Diencephalon (tissue), 1 donor: ENCODE results near the gene NCK1. TPM values are rescaled to one million over a fixed set of nuclear protein-coding genes. Genes with fewer than 3 reads are reported as not detected.

Source experiments
- total RNA-seq: library from RNA; depleted of rRNA; stranded (reverse); fragments of >200 nt; gene quantifications from one replicate; pipeline ENCODE4 v1.2.3, GENCODE V29; 2014

The NCK1 gene
- 42.7 TPM for total RNA-seq

DNA sequence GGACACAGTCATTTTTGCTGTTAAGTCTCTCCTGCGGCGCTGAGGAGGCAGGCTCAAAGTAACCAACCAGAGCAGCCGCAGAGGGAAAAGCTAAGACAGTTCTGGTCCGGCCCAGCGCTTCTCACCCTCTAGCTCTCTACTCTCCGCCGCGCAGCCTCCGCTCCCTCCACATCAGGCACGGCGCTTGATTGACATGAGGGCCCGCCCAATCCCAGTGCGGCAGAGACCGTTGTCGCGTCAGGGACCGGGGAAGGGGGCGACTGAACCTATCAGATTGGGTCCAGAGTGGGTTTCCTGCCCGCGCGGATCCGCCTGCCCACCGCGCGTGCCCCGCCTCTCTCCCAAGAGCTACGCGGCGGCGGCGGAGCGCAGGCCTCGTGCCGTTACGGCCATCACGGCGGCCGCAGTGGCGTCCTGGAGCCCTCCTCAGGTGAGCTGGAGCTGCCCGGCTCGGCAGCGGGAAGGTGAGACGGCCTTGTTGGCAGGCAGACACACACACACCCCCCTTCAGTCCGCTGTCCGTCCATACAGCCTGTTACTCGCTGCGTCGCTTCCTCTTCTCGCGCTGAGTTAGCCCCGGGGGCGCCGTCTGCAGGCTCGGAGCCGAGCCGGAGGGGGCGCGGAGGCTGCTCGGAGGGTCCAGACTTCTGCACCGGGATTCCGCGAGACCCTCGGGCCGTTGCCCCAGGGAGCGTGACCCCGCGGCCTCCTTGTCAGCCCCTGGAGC lies at the start of gene NCK1:
Gene NCK1, plus strand, starts transcription at position 319 of the 727 bp plus-strand sequence. CDS start 65,794 bp downstream, outside the sequence.

DNA sequence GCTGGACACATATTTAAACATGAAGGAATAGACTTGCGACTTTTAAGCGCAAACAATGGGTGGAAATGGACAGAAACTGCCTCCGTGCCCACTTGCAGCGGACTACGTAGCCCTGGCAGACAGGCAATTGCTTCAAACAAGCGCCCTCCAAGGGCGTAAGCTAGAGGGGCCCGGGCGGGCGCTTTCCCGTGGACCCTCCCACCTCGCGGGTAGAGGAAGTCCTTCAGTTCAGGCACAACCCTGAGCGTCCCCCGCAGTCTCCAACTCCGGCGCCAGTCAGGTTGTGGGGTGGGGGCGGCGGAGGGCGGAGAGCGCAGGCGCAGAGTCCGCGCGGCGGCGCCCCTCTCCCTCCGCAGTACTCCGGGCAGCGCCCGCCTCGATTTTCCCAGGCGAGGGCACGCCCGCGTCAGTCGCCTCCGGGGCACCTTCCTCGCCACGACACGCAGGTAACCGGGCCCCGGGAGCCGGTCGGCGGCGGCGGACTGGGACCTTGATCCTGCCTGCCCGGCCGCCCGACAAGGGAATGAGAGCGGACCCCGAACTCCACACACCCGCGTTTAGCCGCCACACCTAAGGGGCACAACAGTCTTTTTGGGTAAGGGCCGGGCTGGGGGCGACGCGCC lies 43.1 kb upstream of the NCK1 start, which contains the start of gene SLC35G2:
Gene SLC35G2, plus strand, starts transcription at position 358 of the 623 bp plus-strand sequence. CDS start 35,335 bp downstream, outside the sequence.

DNA sequence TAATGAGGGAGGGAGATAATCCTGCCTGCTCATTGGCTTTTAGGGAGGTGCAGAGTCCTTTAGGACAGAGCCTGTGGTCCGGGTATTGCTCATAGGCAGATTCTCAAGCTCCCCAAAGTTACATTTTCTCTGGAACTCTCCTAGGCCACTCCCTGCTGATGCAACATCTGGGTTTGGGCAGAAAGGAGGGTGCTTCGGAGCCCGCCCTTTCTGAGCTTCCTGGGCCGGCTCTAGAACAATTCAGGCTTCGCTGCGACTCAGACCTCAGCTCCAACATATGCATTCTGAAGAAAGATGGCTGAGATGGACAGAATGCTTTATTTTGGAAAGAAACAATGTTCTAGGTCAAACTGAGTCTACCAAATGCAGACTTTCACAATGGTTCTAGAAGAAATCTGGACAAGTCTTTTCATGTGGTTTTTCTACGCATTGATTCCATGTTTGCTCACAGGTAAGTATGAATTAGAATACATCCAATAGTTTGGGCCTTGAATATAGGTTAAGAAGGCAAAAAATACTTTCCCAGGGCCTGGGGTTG lies 95.8 kb downstream of the NCK1 start, which contains the start of gene IL20RB:
Gene IL20RB, plus strand, starts transcription at position 233 of the 538 bp plus-strand sequence. Its CDS starts 131 bp downstream, at position 364.

Other genes starting within 250 kb of the NCK1 start
- 63.2 TPM for gene STAG1, start 109.8 kb upstream of the NCK1 start, total RNA-seq
- gene SLC35G2, start 43.1 kb upstream of the NCK1 start, total RNA-seq, result 33.0 TPM
- gene IL20RB, start 95.8 kb downstream of the NCK1 start, total RNA-seq, result 0.92 TPM